ENCODE data around the gene STK39. TPM values are rescaled to one million over a fixed set of nuclear protein-coding genes. Genes with fewer than 3 reads are reported as not detected.

STK39 gene
- total and polyA plus RNA-seq, 2 donors (not counting 1 experiment from before 2014, with no cell fraction given), result 2.3 to 14.6 TPM

GRCh38 chr2:168086851-168087250, 160.5 kb downstream of the STK39 start:
- Mint-ChIP-seq H3K27me3 (no peaks in the 10 kb centered on the region), H3K4me3 (no peak overlapping the region), H3K9me3 (ENCODE audit: insufficient read depth) (peaks cover 2% of the 10 kb centered on the region), H3K27ac (no peak overlapping the region), H3K4me1 (peaks cover 27% of the 10 kb centered on the region)
- 100% methylated on average over 3 of the region's 5 CpGs for WGBS (ENCODE audit: insufficient coverage)
- Histone ChIP-seq H2AFZ (ENCODE audit: insufficient read depth, low read depth, low read length, poor library complexity, severe bottlenecking) (no peak overlapping the region), H3K79me2 (ENCODE audit: control insufficient read depth, insufficient read depth, low read length) (no peaks in the 10 kb centered on the region), H3K4me1 (ENCODE audit: control insufficient read depth in 2 of 2, insufficient read depth in 2 of 2, low read length in 2 of 2) (peaks cover 20 to 26% of the 10 kb centered on the region in 2 donors), H3K9ac (ENCODE audit: low read length) (no peak overlapping the region), H3K36me3 (replicated peaks in 1 of 2; ENCODE audit: control extremely low read depth in 1 of 2, control insufficient read depth in 1 of 2, extremely low read depth in 1 of 2, insufficient read depth in 2 of 2, low read length in 1 of 2) (peaks cover 0 to 8% of the 10 kb centered on the region in 2 experiments), H3K4me3 (ENCODE audit: control extremely low read depth in 1 of 5, extremely low read depth in 1 of 5, insufficient read depth in 1 of 5, low read depth in 2 of 5, low read length in 4 of 5) (no peak overlapping the region), H3K27me3 (replicated peaks in 1 of 4; ENCODE audit: control extremely low read depth in 1 of 4, control insufficient read depth in 3 of 4, insufficient read depth in 4 of 4, low read length in 3 of 4) (no peaks in the 10 kb centered on the region), H3K4me2 (replicated peaks; ENCODE audit: low read depth, low read length, poor library complexity, severe bottlenecking) (no peak overlapping the region), H4K20me1 (ENCODE audit: control insufficient read depth, insufficient read depth, low read length, poor library complexity, severe bottlenecking) (no peaks in the 10 kb centered on the region), H3K9me3 (ENCODE audit: control extremely low read depth in 1 of 3, control insufficient read depth in 2 of 3, insufficient read depth in 1 of 3, low read length in 2 of 3) (peaks cover 0 to 3% (median 0%) of the 10 kb centered on the region in 3 donors), H3K27ac (ENCODE audit: low read length in 2 of 2) (no peak overlapping the region)
- CTCF ChIA-PET, result interaction anchor here (1.9 kb wide), 1 partner anchor 32 kb away, joined by 15 read pairs; no protein-coding TSS in a partner anchor
- DNase-seq, result no peak
- POLR2A ChIA-PET, result no interaction called here
- TF ChIP-seq EZH2 (IDR thresholded peaks at IDR 0.05; ENCODE audit: borderline replicate concordance, insufficient read depth, low read depth, low read length, poor library complexity, severe bottlenecking), result no peak
- TF ChIP-seq CTCF (IDR thresholded peaks at IDR 0.05), result no peak
- ATAC-seq (ENCODE audit: low read depth), result no peak
- intact Hi-C loops (cut with micrococcal nuclease), result no loop called here

GRCh38 chr2:168085801-168086361, 161.5 kb downstream of the STK39 start:
- TF ChIP-seq EZH2 (IDR thresholded peaks at IDR 0.05; ENCODE audit: borderline replicate concordance, insufficient read depth, low read depth, low read length, poor library complexity, severe bottlenecking), result no peak
- no peak for TF ChIP-seq CTCF (IDR thresholded peaks at IDR 0.05)
- peaks cover 0 to 8% of the 10 kb centered on the region in 2 experiments for H3K36me3 ChIP-seq (replicated peaks in 1 of 2; ENCODE audit: control extremely low read depth in 1 of 2, control insufficient read depth in 1 of 2, extremely low read depth in 1 of 2, insufficient read depth in 2 of 2, low read length in 1 of 2)
- 100% methylated on average over 1 of the region's 4 CpGs for WGBS (ENCODE audit: insufficient coverage)
- no peaks in the 10 kb centered on the region for H3K27me3 Mint-ChIP-seq
- no peak overlapping the region for H3K4me3 ChIP-seq (ENCODE audit: control extremely low read depth in 1 of 5, extremely low read depth in 1 of 5, insufficient read depth in 1 of 5, low read depth in 2 of 5, low read length in 4 of 5)
- no peak for ATAC-seq (ENCODE audit: low read depth)
- no peak overlapping the region for H3K27ac Mint-ChIP-seq
- no peaks in the 10 kb centered on the region for H3K27me3 ChIP-seq (replicated peaks in 1 of 4; ENCODE audit: control extremely low read depth in 1 of 4, control insufficient read depth in 3 of 4, insufficient read depth in 4 of 4, low read length in 3 of 4)
- no peak overlapping the region for H3K27ac ChIP-seq (ENCODE audit: low read length in 2 of 2)
- peaks cover 3% of the 10 kb centered on the region for H3K9me3 Mint-ChIP-seq (ENCODE audit: insufficient read depth)
- no peak overlapping the region for H3K9ac ChIP-seq (ENCODE audit: low read length)
- no peak overlapping the region for H3K4me2 ChIP-seq (replicated peaks; ENCODE audit: low read depth, low read length, poor library complexity, severe bottlenecking)
- H3K4me1 ChIP-seq (ENCODE audit: control insufficient read depth in 2 of 2, insufficient read depth in 2 of 2, low read length in 2 of 2), result peaks cover 20% of the 10 kb centered on the region in 2 donors
- POLR2A ChIA-PET, result no interaction called here
- no peaks in the 10 kb centered on the region for H3K79me2 ChIP-seq (ENCODE audit: control insufficient read depth, insufficient read depth, low read length)
- DNase-seq, result no peak
- intact Hi-C loops (cut with micrococcal nuclease), result no loop called here
- CTCF ChIA-PET, result interaction anchor here (1.3 kb wide), 1 partner anchor 33 kb away, joined by 3 read pairs; no protein-coding TSS in a partner anchor
- no peaks in the 10 kb centered on the region for H4K20me1 ChIP-seq (ENCODE audit: control insufficient read depth, insufficient read depth, low read length, poor library complexity, severe bottlenecking)
- H3K4me1 Mint-ChIP-seq, result peaks cover 23% of the 10 kb centered on the region
- no peak overlapping the region for H2AFZ ChIP-seq (ENCODE audit: insufficient read depth, low read depth, low read length, poor library complexity, severe bottlenecking)
- H3K9me3 ChIP-seq (ENCODE audit: control extremely low read depth in 1 of 3, control insufficient read depth in 2 of 3, insufficient read depth in 1 of 3, low read length in 2 of 3), result peaks cover 0 to 3% (median 0%) of the 10 kb centered on the region in 3 donors
- no peak overlapping the region for H3K4me3 Mint-ChIP-seq

Data from B cell (primary cell).